H1 (cell line): ENCODE data around the gene POLH. TPM values are rescaled to one million over a fixed set of nuclear protein-coding genes. Genes with fewer than 3 reads are reported as not detected.

Source experiments
- CTCF ChIA-PET: fragments of 300-600 bp; sonication (Branson Sonifier 250); formaldehyde crosslinking; loops from one replicate; lab custom pipeline; 2021; ENCODE audit not compliant: partially characterized antibody; lab: Charles Lee
- POLR2A ChIA-PET: fragments of 300-600 bp; sonication (Branson Sonifier 250); formaldehyde crosslinking; loops from one replicate; lab custom pipeline; 2021; ENCODE audit warnings: inconsistent platforms; ENCODE audit not compliant: partially characterized antibody; lab: Charles Lee
- DNase-seq, 2 experiments: peaks; one replicate each; pipeline versions ENCODE4 v3.0.0 to v3.0.0-alpha.2; 2010 to 2022; ENCODE audit warnings: low spot score in 2 of 2, low read depth in 1 of 2, mixed read lengths in 1 of 2
- FAIRE-seq: peaks from 2 replicates; lab custom pipeline; 2011; peaks lifted over from hg19 to GRCh38; lab: Jason Lieb, UNC
- H2AFZ ChIP-seq: 2 replicates; pipeline ENCODE4 v1.8.1; 2012; ENCODE audit warnings: low read length, inconsistent platforms
- H2AK5ac ChIP-seq: 2 replicates; pipeline ENCODE4 v1.6.1; 2013; ENCODE audit warnings: low read depth, low read length
- H2BK120ac ChIP-seq: replicated peaks from 2 replicates; pipeline ENCODE3; 2013; ENCODE audit warnings: low read depth, low read length, inconsistent platforms
- H2BK12ac ChIP-seq: 2 replicates; pipeline ENCODE4 v1.6.1; 2013; ENCODE audit warnings: low read depth, low read length
- H2BK15ac ChIP-seq: 2 replicates; pipeline ENCODE4 v1.6.1; 2013; ENCODE audit warnings: low read length
- H2BK20ac ChIP-seq: 2 replicates; pipeline ENCODE4 v1.6.1; 2013; ENCODE audit warnings: low read length
- H2BK5ac ChIP-seq: 2 replicates; pipeline ENCODE4 v1.6.1; 2013; ENCODE audit warnings: low read depth, low read length
- H3K14ac ChIP-seq: 2 replicates; pipeline ENCODE4 v1.6.1; 2013; ENCODE audit warnings: inconsistent platforms; ENCODE audit not compliant: insufficient read length
- H3K18ac ChIP-seq: 2 replicates; pipeline ENCODE4 v1.6.1; 2013; ENCODE audit warnings: low read length; ENCODE audit errors: extremely low read depth
- H3K23ac ChIP-seq: 2 replicates; pipeline ENCODE4 v1.6.1; 2013; ENCODE audit warnings: inconsistent platforms; ENCODE audit not compliant: insufficient read length
- H3K23me2 ChIP-seq: 2 replicates; pipeline ENCODE4 v1.6.1; 2013; ENCODE audit warnings: low read depth, low read length
- H3K27ac ChIP-seq: 2 replicates; pipeline ENCODE4 v1.6.1; 2011; ENCODE audit warnings: low read depth, low read length, inconsistent platforms
- H3K27me3 ChIP-seq, 4 experiments: replicated peaks in 1 of 4; 1 replicate in 1 of 4; 2 replicates in 3 of 4; pipeline versions ENCODE4 v1.6.1 to v1.8.1; 2011 to 2013; ENCODE audit warnings: low read length in 3 of 4, mild to moderate bottlenecking in 3 of 4, inconsistent platforms in 2 of 4, mixed read lengths in 2 of 4, moderate library complexity in 1 of 4; ENCODE audit not compliant: control insufficient read depth in 3 of 4, insufficient read depth in 3 of 4; ENCODE audit errors: extremely low read depth in 1 of 4
- H3K36me3 ChIP-seq, 4 experiments: 2 replicates each; pipeline versions ENCODE4 v1.6.1 to v1.8.1; 2011 to 2013; ENCODE audit warnings: mild to moderate bottlenecking in 4 of 4, low read length in 3 of 4, moderate library complexity in 2 of 4, control low read depth in 1 of 4, inconsistent platforms in 1 of 4; ENCODE audit not compliant: insufficient read depth in 4 of 4, control insufficient read depth in 2 of 4
- H3K4ac ChIP-seq: replicated peaks from 2 replicates; pipeline ENCODE3; 2013; ENCODE audit warnings: low read length, low read depth, mixed read lengths, inconsistent platforms; ENCODE audit not compliant: insufficient read length
- H3K4me1 ChIP-seq, 4 experiments: replicated peaks in 1 of 4; 1 replicate in 1 of 4; 2 replicates in 3 of 4; pipeline versions ENCODE4 v1.6.1 to v1.8.1; 2011 to 2013; ENCODE audit warnings: low read length in 3 of 4, inconsistent platforms in 2 of 4, mixed read lengths in 1 of 4; ENCODE audit not compliant: insufficient read depth in 4 of 4, control insufficient read depth in 3 of 4
- H3K4me2 ChIP-seq, 2 experiments: 2 replicates each; pipeline versions ENCODE4 v1.6.1 to v1.8.1; 2011 to 2013; ENCODE audit warnings: low read depth in 2 of 2, low read length in 2 of 2, control low read depth in 1 of 2, inconsistent platforms in 1 of 2, mild to moderate bottlenecking in 1 of 2; ENCODE audit not compliant: insufficient read depth in 1 of 2
- H3K4me3 ChIP-seq, 4 experiments: fragments of 200-600, 300-600 bp in 1 of 4; sonication (generic), shearing (Covaris generic), sonication (Bioruptor Twin) in 1 of 4; 2 replicates each; pipeline versions ENCODE4 v1.5.1 to v1.8.1; 2011 to 2016; ENCODE audit warnings: low read length in 4 of 4, low read depth in 3 of 4, control low read depth in 2 of 4, inconsistent platforms in 2 of 4, mild to moderate bottlenecking in 2 of 4, mixed read lengths in 1 of 4, moderate library complexity in 1 of 4; ENCODE audit not compliant: insufficient read depth in 2 of 4; ENCODE audit errors: extremely low read depth in 1 of 4
- H3K56ac ChIP-seq: replicated peaks from 2 replicates; pipeline ENCODE3; 2013; ENCODE audit warnings: low read depth, mild to moderate bottlenecking, mixed read lengths, low read length, inconsistent platforms; ENCODE audit not compliant: insufficient read length
- H3K79me1 ChIP-seq: 2 replicates; pipeline ENCODE4 v1.6.1; 2013; ENCODE audit warnings: low read depth, low read length, control low read depth
- H3K79me2 ChIP-seq, 2 experiments: 2 replicates each; pipeline versions ENCODE4 v1.6.1 to v1.8.1; 2012 to 2013; ENCODE audit warnings: low read length in 2 of 2, mild to moderate bottlenecking in 2 of 2, inconsistent platforms in 1 of 2; ENCODE audit not compliant: insufficient read depth in 2 of 2, control insufficient read depth in 1 of 2
- H3K9ac ChIP-seq, 4 experiments: replicated peaks in 1 of 4; 1 replicate in 1 of 4; 2 replicates in 3 of 4; pipeline versions ENCODE4 v1.6.1 to v1.8.1; 2011 to 2013; ENCODE audit warnings: low read depth in 3 of 4, low read length in 3 of 4, control low read depth in 2 of 4, mild to moderate bottlenecking in 2 of 4, moderate library complexity in 2 of 4, inconsistent platforms in 1 of 4; ENCODE audit errors: extremely low read depth in 1 of 4
- H3K9me3 ChIP-seq, 2 experiments: 2 replicates each; pipeline versions ENCODE4 v1.6.1 to v1.8.1; 2012 to 2013; ENCODE audit warnings: mild to moderate bottlenecking in 2 of 2, moderate library complexity in 2 of 2, control low read depth in 1 of 2, inconsistent platforms in 1 of 2, low read depth in 1 of 2, low read length in 1 of 2, mixed read lengths in 1 of 2; ENCODE audit not compliant: insufficient read depth in 2 of 2
- H4K20me1 ChIP-seq, 2 experiments: replicated peaks in 1 of 2; 2 replicates each; pipeline versions ENCODE3 to v1.8.1; 2011 to 2013; ENCODE audit warnings: inconsistent platforms in 2 of 2, low read length in 2 of 2, mild to moderate bottlenecking in 1 of 2; ENCODE audit not compliant: insufficient read depth in 2 of 2, control insufficient read depth in 1 of 2
- H4K5ac ChIP-seq: 2 replicates; pipeline ENCODE4 v1.6.1; 2013; ENCODE audit warnings: low read length, low read depth, mixed read lengths, inconsistent platforms; ENCODE audit not compliant: insufficient read length
- H4K8ac ChIP-seq: 2 replicates; pipeline ENCODE4 v1.8.0; 2013; ENCODE audit warnings: mild to moderate bottlenecking, moderate library complexity, low read length, inconsistent platforms; ENCODE audit not compliant: insufficient read depth; ENCODE audit errors: extremely low read depth
- H4K91ac ChIP-seq: replicated peaks from 2 replicates; pipeline ENCODE3; 2013; ENCODE audit warnings: low read length, mixed read lengths, inconsistent platforms; ENCODE audit not compliant: insufficient read length
- BACH1 ChIP-seq: IDR thresholded peaks from 2 replicates; pipeline ENCODE4 v1.6.1; 2012; ENCODE audit warnings: low read length, improper control_type of control experiment
- CHD1 ChIP-seq: IDR thresholded peaks from 2 replicates; pipeline ENCODE4 v1.6.1; 2012; ENCODE audit warnings: low read depth, low read length, improper control_type of control experiment
- CHD2 ChIP-seq: IDR thresholded peaks from 2 replicates; pipeline ENCODE4 v1.6.1; 2012; ENCODE audit warnings: low read length, improper control_type of control experiment
- CTBP2 ChIP-seq: IDR thresholded peaks from 2 replicates; pipeline ENCODE4 v1.7.0; 2011; ENCODE audit warnings: borderline replicate concordance, mild to moderate bottlenecking, moderate library complexity, mixed read lengths, low read length; ENCODE audit not compliant: insufficient read depth, insufficient read length
- EGR1 ChIP-seq: IDR thresholded peaks from 2 replicates; pipeline ENCODE4 v1.6.1; 2011; ENCODE audit warnings: low read depth, low read length, borderline replicate concordance
- KDM1A ChIP-seq: fragments of 200-600, 300-600 bp; sonication (generic); IDR thresholded peaks from 2 replicates; pipeline ENCODE4 v1.7.1; 2016; ENCODE audit warnings: mild to moderate bottlenecking, low read length, borderline replicate concordance
- MAFK ChIP-seq: IDR thresholded peaks from 2 replicates; pipeline ENCODE4 v1.6.1; 2012; ENCODE audit warnings: low read depth, mild to moderate bottlenecking, improper control_type of control experiment, low read length
- NRF1 ChIP-seq: IDR thresholded peaks from 2 replicates; pipeline ENCODE4 v1.6.1; 2011; ENCODE audit warnings: mild to moderate bottlenecking, low read depth, low read length, improper control_type of control experiment
- PHF8 ChIP-seq: fragments of 200-600 bp; sonication (generic); conservative IDR thresholded peaks from 2 replicates; pipeline ENCODE4 v1.7.1; 2012; ENCODE audit warnings: low read depth, mild to moderate bottlenecking, inconsistent platforms, low read length, moderate library complexity
- POLR2AphosphoS5 ChIP-seq: IDR thresholded peaks from 2 replicates; pipeline ENCODE4 v1.6.1; 2011; ENCODE audit warnings: low read depth, low read length
- RAD21 ChIP-seq, 2 experiments: IDR thresholded peaks in 1 of 2; conservative IDR thresholded peaks in 1 of 2; 2 replicates each; pipeline ENCODE4 v1.6.1; 2011; ENCODE audit warnings: low read depth in 2 of 2, low read length in 2 of 2, improper control_type of control experiment in 1 of 2, inconsistent platforms in 1 of 2, mild to moderate bottlenecking in 1 of 2, moderate library complexity in 1 of 2
- RBBP5 ChIP-seq: IDR thresholded peaks from 2 replicates; pipeline ENCODE4 v1.7.1; 2012; ENCODE audit warnings: low read depth, mild to moderate bottlenecking, inconsistent platforms, low read length, moderate library complexity, borderline replicate concordance
- RFX5 ChIP-seq: IDR thresholded peaks from 2 replicates; pipeline ENCODE4 v1.6.1; 2011; ENCODE audit warnings: low read depth, low read length, improper control_type of control experiment, borderline replicate concordance
- SIRT6 ChIP-seq: IDR thresholded peaks from one replicate; pipeline ENCODE4 v1.7.1; 2012; ENCODE audit warnings: low read length, inconsistent platforms
- SIX5 ChIP-seq: IDR thresholded peaks from 2 replicates; pipeline ENCODE4 v1.6.1; 2011; ENCODE audit warnings: mild to moderate bottlenecking, low read depth, low read length
- WGBS, 2 experiments: shearing (Covaris generic) in 1 of 2; methylation state at CpG; one replicate each; pipeline versions ENCODE4 v1.1.6 to v1.1.7; 2013 to 2015; ENCODE audit warnings: low lambda C conversion rate in 2 of 2, mixed read lengths in 2 of 2, inconsistent platforms in 1 of 2, low coverage in 1 of 2, missing lambda C conversion rate in 1 of 2; ENCODE audit not compliant: insufficient replicate concordance in 2 of 2, insufficient coverage in 1 of 2, insufficient read length in 1 of 2; ENCODE audit errors: extremely low coverage in 1 of 2, missing lambda C conversion rate in 1 of 2; 5-methylcytosine and 5-hydroxymethylcytosine counted together
- polyA plus RNA-seq, 7 experiments: library from polyadenylated mRNA; depleted of rRNA in 3 of 7; stranded (reverse) in 5 of 7; unstranded in 2 of 7; fragments of >200 nt in 5 of 7; fragments of 200-250 nt in 2 of 7; gene quantifications; 1 replicate in 5 of 7; 2 replicates in 1 of 7; 4 replicates in 1 of 7; pipeline versions ENCODE4 v1.2.1 to v1.2.3, GENCODE V29; 2011 to 2013; ENCODE audit warnings: missing spikeins in 2 of 7, mixed read lengths in 2 of 7
- total RNA-seq: library from RNA; stranded (reverse); fragmentation: NEBNext Ultra II Directional; extraction: Animal tissue kit (Norgen Biotek cat#: 25700); gene quantifications from 2 replicates; pipeline ENCODE4 v1.2.1, GENCODE V29; 2021

The POLH gene
- total and polyA plus RNA-seq, 2 of the 8 experiments (the other 6 are each of a cell fraction or from before 2014, with no cell fraction given) = 5.8 to 12.4 TPM

DNA sequence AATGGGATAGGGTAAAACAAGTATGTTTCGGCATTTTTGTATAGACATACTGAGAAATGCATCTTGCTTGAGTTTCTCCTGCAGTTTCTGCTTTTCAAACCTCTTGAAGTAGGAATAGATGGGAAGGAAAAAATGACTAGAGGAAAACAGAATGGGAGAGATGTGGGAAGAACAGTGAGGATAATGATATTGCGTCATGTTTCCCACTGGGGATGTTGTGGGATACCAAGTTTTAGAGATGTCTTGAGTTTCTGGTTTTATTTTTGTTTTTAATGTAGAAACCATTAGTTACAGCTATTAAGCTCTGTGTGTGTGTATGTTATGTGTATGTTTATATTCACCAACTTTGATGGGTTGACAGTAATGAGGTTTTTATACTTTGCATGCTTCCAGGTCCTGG lies 24.6 kb downstream of the POLH start:
- no peaks in the 10 kb centered on the region for H4K20me1 ChIP-seq
- no peak overlapping the region for H2BK120ac ChIP-seq
- no peak overlapping the region for H3K4ac ChIP-seq
- no peak overlapping the region for H3K27ac ChIP-seq
- H2AFZ ChIP-seq = no peak overlapping the region
- H3K4me1 ChIP-seq = no peaks in the 10 kb centered on the region
- H3K23ac ChIP-seq = no peak overlapping the region
- H4K8ac ChIP-seq = no peak overlapping the region
- FAIRE-seq (no peak), DNase-seq (no peak)
- CTCF ChIA-PET = interaction anchor here (0.8 to 1.8 kb wide), 2 partner anchors 10 to 478 kb away, joined by 4 to 5 read pairs; no protein-coding TSS in a partner anchor
- H2AK5ac ChIP-seq = no peak overlapping the region
- no peak overlapping the region for H2BK12ac ChIP-seq
- H3K4me2 ChIP-seq = no peak overlapping the region
- POLR2A ChIA-PET = interaction anchor here (0.6 to 2.2 kb wide), 3 partner anchors 8 to 24 kb away, joined by 3 to 9 read pairs (median 3); no protein-coding TSS in a partner anchor
- H2BK15ac ChIP-seq = no peak overlapping the region
- H3K79me2 ChIP-seq = no peaks in the 10 kb centered on the region
- no peak overlapping the region for H3K14ac ChIP-seq
- no peaks in the 10 kb centered on the region for H3K23me2 ChIP-seq
- no peaks in the 10 kb centered on the region for H3K9me3 ChIP-seq
- H3K36me3 ChIP-seq = peaks cover 2 to 13% (median 6%) of the 10 kb centered on the region in 4 experiments; a peak in 5 of 8 replicates
- no peaks in the 10 kb centered on the region for H3K79me1 ChIP-seq
- no peak overlapping the region for H4K5ac ChIP-seq
- H3K56ac ChIP-seq = no peak overlapping the region
- 87% methylated on average over 2 of the region's 2 CpGs; no CpG with 5 or more reads in 1 of the 2 experiments for WGBS, 2 experiments
- H3K9ac ChIP-seq = no peak overlapping the region
- H4K91ac ChIP-seq = no peak overlapping the region
- H3K27me3 ChIP-seq = no peaks in the 10 kb centered on the region
- no peak overlapping the region for H3K4me3 ChIP-seq
- no peak overlapping the region for H3K18ac ChIP-seq
- no peak overlapping the region for H2BK20ac ChIP-seq
- no peak overlapping the region for H2BK5ac ChIP-seq
- no peak for TF ChIP-seq RAD21 (IDR thresholded peaks at IDR 0.05 in 1 of 2, conservative IDR thresholded peaks at IDR 0.05 in 1 of 2; ENCODE audit: low read depth in 2 of 2, low read length in 2 of 2)
- TF ChIP-seq EGR1 = no peak
- TF ChIP-seq NRF1 = no peak
- no peak for TF ChIP-seq SIRT6
- TF ChIP-seq SIX5 = no peak
- no peak for TF ChIP-seq KDM1A
- no peak for TF ChIP-seq PHF8
- no peak for TF ChIP-seq CHD2
- TF ChIP-seq CTBP2 = no peak
- no peak for TF ChIP-seq CHD1
- TF ChIP-seq RBBP5 = no peak
- no peak for TF ChIP-seq RFX5
- no peak for TF ChIP-seq POLR2AphosphoS5
- no peak for TF ChIP-seq MAFK
- no peak for TF ChIP-seq BACH1
